Uterus (tissue), 4 donors: ENCODE results near the gene PLOD2. TPM values are rescaled to one million over a fixed set of nuclear protein-coding genes. Genes with fewer than 3 reads are reported as not detected.
A peak's percentile ranks its signal among the peaks of the same experiment; 100 is the strongest.

Experiments used
- DNase-seq, 2 donors: peaks; one replicate each; pipeline ENCODE4 v3.0.0-alpha.2; 2019 to 2020
- H3K27ac ChIP-seq, 2 donors: fragments of 200-600 bp; sonication (generic); 1 replicate in 1 of 2; 2 replicates in 1 of 2; pipeline ENCODE4 v1.5.1; 2016 to 2018
- H3K27me3 ChIP-seq, 2 donors: fragments of 200-600 bp; sonication (generic); one replicate each; pipeline ENCODE4 v1.5.1; 2018 to 2019; ENCODE audit warnings: control low read depth in 1 of 2
- H3K36me3 ChIP-seq, 2 donors: fragments of 200-600 bp; sonication (generic); one replicate each; pipeline ENCODE4 v1.5.1; 2019; ENCODE audit warnings: control low read depth in 1 of 2
- H3K4me1 ChIP-seq, 2 donors: fragments of 200-600 bp; sonication (generic); one replicate each; pipeline ENCODE4 v1.5.1; 2018 to 2019; ENCODE audit warnings: control low read depth in 1 of 2
- H3K4me3 ChIP-seq, 2 donors: fragments of 200-600 bp; sonication (generic); 1 replicate in 1 of 2; 2 replicates in 1 of 2; pipeline ENCODE4 v1.5.1; 2018 to 2019; ENCODE audit warnings: mild to moderate bottlenecking in 1 of 2
- H3K9me3 ChIP-seq, 2 donors: fragments of 200-600 bp; sonication (generic); one replicate each; pipeline ENCODE4 v1.5.1; 2019; ENCODE audit warnings: control low read depth in 1 of 2
- CTCF ChIP-seq, 4 experiments: fragments of 200-600 bp in 2 of 4; fragments of 450-650 bp in 2 of 4; sonication (generic) in 2 of 4; IDR thresholded peaks; one replicate each; pipeline ENCODE4 v1.5.1; 2016 to 2019; ENCODE audit warnings: antibody characterized with exemption in 4 of 4, mild to moderate bottlenecking in 2 of 4, moderate library complexity in 1 of 4
- POLR2A ChIP-seq, 2 donors: fragments of 450-650 bp; IDR thresholded peaks; one replicate each; pipeline ENCODE4 v1.6.1; 2016; ENCODE audit warnings: antibody characterized with exemption in 2 of 2, mild to moderate bottlenecking in 1 of 2, moderate library complexity in 1 of 2
- intact Hi-C: fragments of 100-400 bp; cut with DNase I; formaldehyde crosslinking; loops from one replicate; pipeline ENCODE4 v1.15.1; 2023; ENCODE audit warnings: low total_unique reads
- total RNA-seq, 4 donors: library from RNA; depleted of rRNA in 3 of 4; stranded (reverse); fragments of >200 nt in 3 of 4; gene quantifications; one replicate each; pipeline versions ENCODE4 v1.1.0 to v1.2.4, GENCODE V29; 2014 to 2023
- donor health status: DM: yes; HTN: yes; CAD: no.

PLOD2 gene
- total RNA-seq, 4 donors from 2014 or later, result 23.5 to 83.2 (median 45.7) TPM

GRCh38 chr3:146080578-146080977, 80.4 kb downstream of the PLOD2 start:
- no peak for TF ChIP-seq POLR2A (IDR thresholded peaks at IDR 0.05)
- no peak for TF ChIP-seq CTCF (IDR thresholded peaks at IDR 0.05)
- DNase-seq, result no peak
- intact Hi-C loops, result no loop called here

DNA sequence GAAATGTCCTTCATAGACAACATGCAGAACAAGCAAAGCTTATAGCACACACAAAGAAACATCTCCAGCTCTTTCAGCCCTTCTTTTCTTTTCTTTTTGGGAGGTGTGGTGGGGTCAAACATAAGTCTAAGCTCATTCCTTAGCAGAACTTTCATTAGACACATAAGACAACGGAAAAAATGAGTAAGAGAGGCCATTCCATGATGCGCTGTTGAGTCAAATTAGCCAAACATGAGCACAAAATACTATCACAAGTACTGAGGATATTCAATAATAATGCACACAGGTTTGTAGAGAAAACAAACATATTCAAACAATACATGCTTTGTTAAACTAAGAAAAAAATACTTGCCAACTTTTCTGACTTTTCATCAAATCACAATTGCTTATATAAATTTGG, 83.0 kb downstream of the PLOD2 start:
- H3K4me1 ChIP-seq, result no peaks in the 10 kb centered on the region
- intact Hi-C loops, result no loop called here
- H3K36me3 ChIP-seq, result no peaks in the 10 kb centered on the region
- no peaks in the 10 kb centered on the region for H3K27me3 ChIP-seq
- TF ChIP-seq POLR2A (IDR thresholded peaks at IDR 0.05), result no peak
- TF ChIP-seq CTCF (IDR thresholded peaks at IDR 0.05), result no peak
- no peaks in the 10 kb centered on the region for H3K9me3 ChIP-seq
- DNase-seq, result no peak
- H3K4me3 ChIP-seq, result no peak overlapping the region
- H3K27ac ChIP-seq, result no peak overlapping the region

More at GRCh38 chr3:146080578-146080977, 80.4 kb downstream of the PLOD2 start:
- Histone ChIP-seq H3K27ac (no peak overlapping the region), H3K4me1 (no peaks in the 10 kb centered on the region), H3K9me3 (no peaks in the 10 kb centered on the region), H3K27me3 (no peaks in the 10 kb centered on the region), H3K4me3 (no peak overlapping the region), H3K36me3 (no peaks in the 10 kb centered on the region)

GRCh38 chr3:146077181-146077580, 83.8 kb downstream of the PLOD2 start:
- H3K9me3 ChIP-seq, result no peaks in the 10 kb centered on the region
- H3K27ac ChIP-seq, result no peak overlapping the region
- H3K27me3 ChIP-seq, result no peaks in the 10 kb centered on the region
- intact Hi-C loops, result no loop called here
- no peak for DNase-seq
- H3K36me3 ChIP-seq, result no peaks in the 10 kb centered on the region
- TF ChIP-seq CTCF (IDR thresholded peaks at IDR 0.05) (no peak), POLR2A (IDR thresholded peaks at IDR 0.05) (no peak)
- no peak overlapping the region for H3K4me3 ChIP-seq
- H3K4me1 ChIP-seq, result no peaks in the 10 kb centered on the region

DNA sequence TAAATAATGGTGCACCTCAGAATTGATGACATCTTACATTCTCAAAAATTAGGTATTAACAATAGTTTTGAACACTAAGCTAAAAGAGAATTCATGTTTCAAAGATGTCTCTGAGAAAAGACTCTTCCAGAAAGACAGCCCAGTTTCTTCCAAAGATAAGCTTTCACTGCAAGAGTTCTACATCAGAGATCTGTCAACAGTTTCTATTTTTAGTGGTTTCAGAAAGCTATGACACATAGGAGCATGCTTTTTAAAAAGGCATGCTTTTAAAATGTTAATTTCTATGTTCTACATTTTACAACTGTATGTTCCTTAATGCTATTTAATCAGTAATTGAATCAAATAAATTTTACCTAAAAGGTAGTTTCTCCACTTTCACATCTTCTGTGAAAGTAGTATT, 88.2 kb downstream of the PLOD2 start:
- TF ChIP-seq POLR2A (IDR thresholded peaks at IDR 0.05), result no peak
- no peak for TF ChIP-seq CTCF (IDR thresholded peaks at IDR 0.05)
- Histone ChIP-seq H3K9me3 (no peaks in the 10 kb centered on the region), H3K27me3 (no peaks in the 10 kb centered on the region), H3K27ac (peak overlapping the region in 1 of 2 donors; percentile 18), H3K36me3 (no peaks in the 10 kb centered on the region), H3K4me3 (no peak overlapping the region), H3K4me1 (no peaks in the 10 kb centered on the region)
- no peak for DNase-seq
- intact Hi-C loops, result no loop called here

DNA sequence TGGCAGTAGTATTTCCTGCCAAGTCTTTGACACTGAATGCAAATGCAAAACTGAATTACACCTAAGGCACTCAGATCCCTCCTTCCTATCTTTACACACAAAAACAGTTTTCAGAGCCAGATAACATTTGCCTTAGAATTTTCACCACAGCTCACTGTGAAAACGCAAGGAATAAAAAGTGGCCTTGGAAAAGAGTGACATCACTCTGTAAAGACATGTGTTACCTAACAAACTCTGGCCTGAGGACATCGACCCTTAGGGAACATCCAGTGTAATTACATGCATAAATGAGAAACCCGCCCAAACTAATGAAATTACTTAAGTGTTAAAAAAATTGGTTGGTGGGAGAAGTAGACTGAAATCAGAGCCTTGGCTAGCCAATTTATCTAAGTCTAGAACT, 88.9 kb downstream of the PLOD2 start:
- Histone ChIP-seq H3K4me1 (no peaks in the 10 kb centered on the region), H3K27me3 (no peaks in the 10 kb centered on the region), H3K36me3 (no peaks in the 10 kb centered on the region), H3K27ac (no peak overlapping the region), H3K9me3 (no peaks in the 10 kb centered on the region), H3K4me3 (no peak overlapping the region)
- intact Hi-C loops, result no loop called here
- TF ChIP-seq POLR2A (IDR thresholded peaks at IDR 0.05) (no peak), CTCF (IDR thresholded peaks at IDR 0.05) (no peak)
- no peak for DNase-seq
